Hepatocyte (in vitro differentiated cells): ENCODE data around the gene KDM6B.

Source experiments
- EZH2 ChIP-seq: fragments of 200-600 bp; sonication (generic); IDR thresholded peaks from 2 replicates; pipeline ENCODE4 v1.6.1; 2016; ENCODE audit warnings: antibody characterized with exemption, mild to moderate bottlenecking, borderline replicate concordance
- TF ChIP-seq, protein P1 (sequence below): fragments of 200-600 bp; sonication (generic); IDR thresholded peaks from 2 replicates; pipeline ENCODE4 v1.5.1; 2016; ENCODE audit warnings: antibody characterized with exemption, mild to moderate bottlenecking; ENCODE audit not compliant: poor library complexity

DNA sequence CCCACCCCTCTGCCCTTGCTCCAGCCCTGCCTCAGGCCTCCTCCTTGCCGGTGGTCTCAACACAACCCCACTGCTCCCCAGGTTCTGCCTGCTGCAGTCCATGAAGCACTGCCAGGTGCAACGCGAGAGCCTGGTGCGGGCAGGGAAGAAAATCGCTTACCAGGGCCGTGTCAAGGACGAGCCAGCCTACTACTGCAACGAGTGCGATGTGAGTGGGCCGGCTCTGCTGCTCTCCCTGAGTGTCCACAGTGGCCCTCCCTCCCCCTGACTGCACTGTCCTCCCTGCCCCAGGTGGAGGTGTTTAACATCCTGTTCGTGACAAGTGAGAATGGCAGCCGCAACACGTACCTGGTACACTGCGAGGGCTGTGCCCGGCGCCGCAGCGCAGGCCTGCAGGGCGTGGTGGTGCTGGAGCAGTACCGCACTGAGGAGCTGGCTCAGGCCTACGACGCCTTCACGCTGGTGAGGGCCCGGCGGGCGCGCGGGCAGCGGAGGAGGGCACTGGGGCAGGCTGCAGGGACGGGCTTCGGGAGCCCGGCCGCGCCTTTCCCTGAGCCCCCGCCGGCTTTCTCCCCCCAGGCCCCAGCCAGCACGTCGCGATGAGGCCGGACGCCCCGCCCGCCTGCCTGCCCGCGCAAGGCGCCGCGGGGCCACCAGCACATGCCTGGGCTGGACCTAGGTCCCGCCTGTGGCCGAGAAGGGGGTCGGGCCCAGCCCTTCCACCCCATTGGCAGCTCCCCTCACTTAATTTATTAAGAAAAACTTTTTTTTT, 19.1 kb downstream of the KDM6B start:
- TF ChIP-seq, protein P1, sequence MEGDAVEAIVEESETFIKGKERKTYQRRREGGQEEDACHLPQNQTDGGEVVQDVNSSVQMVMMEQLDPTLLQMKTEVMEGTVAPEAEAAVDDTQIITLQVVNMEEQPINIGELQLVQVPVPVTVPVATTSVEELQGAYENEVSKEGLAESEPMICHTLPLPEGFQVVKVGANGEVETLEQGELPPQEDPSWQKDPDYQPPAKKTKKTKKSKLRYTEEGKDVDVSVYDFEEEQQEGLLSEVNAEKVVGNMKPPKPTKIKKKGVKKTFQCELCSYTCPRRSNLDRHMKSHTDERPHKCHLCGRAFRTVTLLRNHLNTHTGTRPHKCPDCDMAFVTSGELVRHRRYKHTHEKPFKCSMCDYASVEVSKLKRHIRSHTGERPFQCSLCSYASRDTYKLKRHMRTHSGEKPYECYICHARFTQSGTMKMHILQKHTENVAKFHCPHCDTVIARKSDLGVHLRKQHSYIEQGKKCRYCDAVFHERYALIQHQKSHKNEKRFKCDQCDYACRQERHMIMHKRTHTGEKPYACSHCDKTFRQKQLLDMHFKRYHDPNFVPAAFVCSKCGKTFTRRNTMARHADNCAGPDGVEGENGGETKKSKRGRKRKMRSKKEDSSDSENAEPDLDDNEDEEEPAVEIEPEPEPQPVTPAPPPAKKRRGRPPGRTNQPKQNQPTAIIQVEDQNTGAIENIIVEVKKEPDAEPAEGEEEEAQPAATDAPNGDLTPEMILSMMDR = no peak
- TF ChIP-seq EZH2 = no peak
